GM12892 (cell line): Measurements from ENCODE around the gene SORCS2.

Experiments used
- POLR2A ChIP-seq: IDR thresholded peaks from 2 replicates; pipeline ENCODE4 v1.6.1; 2011; ENCODE audit warnings: low read depth, low read length, control low read depth
- POLR2AphosphoS5 ChIP-seq: IDR thresholded peaks from 2 replicates; pipeline ENCODE4 v1.6.1; 2011; ENCODE audit warnings: low read depth, low read length, control low read depth

- TF ChIP-seq POLR2A = no peak
- no peak for TF ChIP-seq POLR2AphosphoS5
These were observed 322.5 kb downstream of the SORCS2 start for GRCh38 chr4:7514789-7515188.
